Islet precursor cell (in vitro differentiated cells): Measurements from ENCODE around the gene ZNF579.
"Not testable (repeated sequence)": the region's sequence is repeated elsewhere in the genome, so short reads cannot be mapped to it uniquely, and the experiment has no call there.

Source experiments
- DNase-seq: peaks from one replicate; pipeline ENCODE4 v3.0.0-alpha.2; 2018

ZNF579 gene

DNA sequence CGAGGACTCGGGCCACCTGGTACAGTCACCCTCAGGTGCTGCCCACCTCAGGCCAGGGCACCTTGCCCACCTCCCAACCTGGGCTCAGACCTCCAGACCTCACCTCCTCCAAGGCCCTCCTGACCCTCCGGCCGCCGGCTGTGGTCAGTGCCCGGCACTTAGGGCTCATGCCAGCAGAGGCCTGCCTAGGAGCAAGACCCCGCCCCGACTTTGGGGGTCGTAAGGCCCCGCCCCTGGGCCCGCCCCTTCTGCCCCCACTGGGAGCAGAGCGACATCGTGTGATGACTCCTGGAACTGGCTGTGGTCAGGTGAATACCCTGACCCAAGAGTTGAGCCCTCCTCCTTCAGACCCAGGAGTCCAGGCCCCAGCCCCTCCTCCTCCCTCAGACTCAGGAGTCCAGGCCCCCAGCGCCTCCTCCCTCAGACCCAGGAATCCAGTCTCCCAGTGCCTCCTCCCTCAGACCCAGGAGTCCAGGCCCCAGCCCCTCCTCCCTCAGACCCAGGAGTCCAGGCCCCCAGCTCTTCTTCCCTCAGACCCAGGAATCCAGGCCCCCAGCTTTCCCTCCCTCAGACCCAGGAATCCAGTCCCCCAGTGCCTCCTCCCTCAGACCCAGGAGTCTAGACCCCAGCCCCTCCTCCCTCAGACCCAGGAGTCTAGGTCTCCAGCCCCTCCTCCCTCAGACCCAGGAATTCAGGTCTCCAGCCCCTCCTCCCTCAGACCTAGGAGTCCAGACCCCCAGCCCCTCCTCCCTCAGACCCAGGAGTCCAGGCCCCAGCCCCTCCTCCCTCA is 43.5 kb downstream of the ZNF579 start, which contains the start of gene SBK2:
SBK2 (minus strand) TSS at position 183 of the 790 bp plus-strand sequence. CDS start 839 bp downstream, outside the sequence.
- peak; percentile 80 for DNase-seq

DNA sequence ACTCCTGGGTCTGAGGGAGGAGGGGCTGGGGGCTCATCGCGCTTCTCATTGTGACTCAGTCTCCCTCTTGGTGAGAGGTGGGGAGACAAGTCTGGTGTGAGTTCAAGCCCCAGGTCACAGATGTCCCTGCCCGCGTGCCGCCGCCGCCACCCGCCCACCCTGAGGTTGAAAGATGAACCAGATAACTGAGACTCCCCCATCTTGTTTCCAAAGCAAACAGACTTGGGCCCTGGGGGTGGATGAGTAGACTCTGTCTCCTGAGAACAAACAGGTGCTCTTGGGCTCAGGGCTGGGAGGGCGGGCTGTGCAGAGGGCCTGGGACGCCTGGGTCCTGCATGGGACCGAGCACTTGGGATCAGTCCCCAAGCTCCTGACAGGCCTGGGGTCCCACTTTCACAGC is 44.3 kb downstream of the ZNF579 start:
- DNase-seq: no peak

DNA sequence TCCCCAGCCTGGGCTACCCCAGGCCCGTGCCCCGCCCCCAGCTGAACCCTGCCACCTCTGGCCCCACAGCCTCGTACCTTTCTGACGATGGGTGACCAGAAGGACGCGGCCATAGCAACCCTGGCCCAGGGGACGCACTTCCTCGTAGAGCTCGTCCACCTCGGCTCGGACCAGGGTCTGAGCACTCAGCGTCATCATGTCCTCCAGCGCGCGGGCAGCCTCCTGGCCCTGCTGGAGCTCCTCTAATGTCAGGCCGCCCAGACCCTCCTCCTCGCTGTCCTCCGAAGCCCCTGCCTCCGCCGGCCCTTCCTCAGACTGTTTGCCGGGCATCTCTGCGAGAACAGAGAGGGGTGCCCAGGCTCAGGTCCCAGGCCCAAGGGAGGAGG is 44.7 kb downstream of the ZNF579 start:
- no peak for DNase-seq

DNA sequence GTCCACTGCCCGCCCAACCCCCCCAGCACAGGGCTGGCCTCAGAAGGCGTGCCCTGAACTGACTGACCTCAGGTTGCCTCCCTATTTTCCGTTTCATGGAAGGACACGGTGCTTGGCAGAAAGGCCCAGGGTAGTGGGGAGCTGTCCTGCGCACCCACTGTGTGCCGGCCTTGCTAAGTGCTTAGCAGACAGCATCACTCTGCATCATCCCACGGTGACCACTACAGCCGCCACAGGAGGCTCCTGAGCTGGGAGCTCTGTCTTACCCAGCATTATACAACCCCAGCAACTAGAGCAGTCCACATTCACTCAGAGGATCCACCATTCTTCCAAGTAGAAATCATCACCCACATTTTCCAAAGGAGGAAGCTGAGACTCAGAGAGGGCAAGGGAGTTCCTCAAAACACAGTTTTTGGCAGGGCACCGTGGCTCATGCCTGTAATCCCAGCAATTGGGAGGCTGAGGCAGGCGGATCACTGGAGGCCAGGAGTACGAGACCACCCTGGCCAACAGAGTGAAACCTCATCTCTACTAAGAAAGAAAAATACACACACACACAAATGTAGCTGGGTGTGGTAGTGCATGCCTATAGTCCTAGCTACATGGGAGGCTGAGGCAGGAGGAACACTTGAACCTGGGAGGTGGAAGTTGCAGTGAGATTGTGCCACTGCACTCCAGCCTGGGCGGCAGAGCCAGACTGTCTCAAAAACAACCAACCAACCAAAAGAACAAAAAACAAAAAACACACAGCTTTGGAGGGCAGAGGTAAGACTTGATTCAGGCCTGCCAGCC is 45.3 kb downstream of the ZNF579 start:
- DNase-seq: no peak

DNA sequence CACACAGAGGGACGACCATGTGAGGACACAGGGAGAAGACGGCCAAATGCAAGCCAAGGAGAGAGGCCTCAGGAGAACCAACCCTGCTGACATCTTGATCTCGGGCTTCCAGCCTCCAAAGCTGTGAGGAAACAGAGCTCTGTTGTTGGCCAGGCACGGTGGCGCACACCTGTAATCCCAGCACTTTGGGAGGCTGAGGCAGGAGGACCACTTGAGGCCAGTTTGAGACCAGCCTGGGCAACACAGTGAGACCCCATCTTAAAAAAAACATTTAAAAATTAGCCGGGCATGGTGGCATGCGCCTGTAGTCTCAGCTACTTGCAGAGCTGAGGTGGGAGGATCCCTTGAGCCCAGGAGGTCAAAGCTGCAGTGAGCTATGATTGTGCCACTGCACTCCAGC is 46.4 kb downstream of the ZNF579 start:
- DNase-seq: not testable (repeated sequence)

DNA sequence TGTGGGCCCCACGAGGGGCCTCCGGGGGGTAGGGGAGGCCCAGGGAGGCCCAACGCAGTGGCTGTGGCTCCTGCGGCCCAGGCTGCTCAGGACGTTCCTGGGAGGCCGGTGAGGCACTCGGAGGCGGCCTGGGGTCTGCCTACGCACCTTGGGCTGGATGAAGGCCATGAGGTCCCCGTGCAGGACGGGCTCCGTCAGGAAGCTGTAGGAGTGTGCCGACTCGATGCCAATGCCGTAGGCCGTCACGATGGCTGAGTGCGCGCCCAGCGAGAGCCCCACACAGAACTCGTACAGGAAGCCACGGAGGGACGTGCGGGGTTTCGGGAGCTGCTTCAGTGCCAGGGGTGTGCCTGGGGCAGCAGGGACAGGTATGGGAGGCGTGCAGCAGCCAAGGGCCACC is 49.7 kb downstream of the ZNF579 start:
- no peak for DNase-seq

DNA sequence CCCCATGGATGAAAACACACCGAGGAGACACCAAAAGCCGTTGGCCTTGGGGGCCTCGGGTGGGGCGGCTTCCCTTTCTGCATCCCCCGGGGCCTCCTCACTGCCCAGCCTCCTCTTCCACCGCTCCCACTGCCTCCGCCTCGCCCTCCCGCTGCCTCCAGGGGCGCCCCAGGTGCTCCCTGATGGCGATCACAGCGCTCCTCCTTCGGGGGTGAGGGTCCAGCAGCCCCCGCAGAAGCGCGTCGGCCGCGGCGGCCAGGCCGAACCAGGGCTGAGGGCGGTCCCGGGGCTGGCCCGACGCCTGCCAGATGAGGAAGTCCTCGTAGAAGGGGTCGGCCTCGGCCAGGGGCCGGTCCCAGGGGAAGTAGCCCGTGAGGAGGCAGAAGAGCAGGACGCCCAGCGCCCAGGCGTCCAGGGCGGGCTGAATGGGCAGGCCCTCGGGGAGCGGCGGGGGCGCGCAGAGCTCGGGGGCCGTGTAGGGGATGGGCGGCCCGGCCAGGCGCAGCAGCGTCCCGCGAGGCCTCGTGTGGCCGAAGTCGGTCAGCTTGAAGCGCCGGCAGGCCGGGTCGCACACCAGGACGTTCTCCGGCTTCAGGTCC is 50.9 kb downstream of the ZNF579 start:
- DNase-seq: no peak

DNA sequence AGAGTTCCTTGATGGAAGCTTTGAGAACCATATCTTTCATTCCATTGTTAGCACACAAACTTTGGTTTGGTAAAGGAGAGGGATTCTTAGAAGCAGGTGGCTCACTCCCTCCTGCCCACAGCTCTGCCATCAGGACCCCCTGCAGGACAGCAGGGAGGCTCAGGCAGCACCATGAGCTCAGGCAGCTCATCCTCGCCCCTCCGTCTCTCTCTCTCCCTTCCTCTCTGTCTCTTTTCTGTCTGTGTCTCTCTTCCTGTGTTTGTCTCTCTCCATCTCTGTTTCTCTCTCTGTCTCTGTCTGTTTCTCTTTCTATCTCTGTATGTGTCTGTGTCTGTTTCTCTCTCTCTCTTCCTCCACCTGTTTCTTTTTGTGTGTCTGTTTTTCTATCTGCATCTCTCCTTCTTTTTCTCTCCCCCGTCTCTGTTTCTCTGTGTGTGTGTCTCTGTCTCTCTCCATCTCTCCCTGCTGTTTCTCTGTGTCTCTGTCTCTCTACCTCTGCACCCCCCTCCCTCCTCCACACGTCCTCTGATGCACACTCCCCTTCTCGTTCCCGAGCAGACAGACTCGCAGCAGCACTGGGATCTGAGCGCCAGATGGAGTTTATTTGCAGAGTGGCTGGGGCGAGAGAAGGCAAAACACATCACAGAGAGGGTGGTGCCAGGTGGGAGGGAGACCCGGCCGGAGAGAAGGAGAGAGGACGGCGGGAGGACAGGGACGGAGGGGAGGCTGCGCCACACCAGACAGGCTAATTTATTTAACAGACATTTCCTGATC is 52.4 kb downstream of the ZNF579 start:
- DNase-seq: no peak

DNA sequence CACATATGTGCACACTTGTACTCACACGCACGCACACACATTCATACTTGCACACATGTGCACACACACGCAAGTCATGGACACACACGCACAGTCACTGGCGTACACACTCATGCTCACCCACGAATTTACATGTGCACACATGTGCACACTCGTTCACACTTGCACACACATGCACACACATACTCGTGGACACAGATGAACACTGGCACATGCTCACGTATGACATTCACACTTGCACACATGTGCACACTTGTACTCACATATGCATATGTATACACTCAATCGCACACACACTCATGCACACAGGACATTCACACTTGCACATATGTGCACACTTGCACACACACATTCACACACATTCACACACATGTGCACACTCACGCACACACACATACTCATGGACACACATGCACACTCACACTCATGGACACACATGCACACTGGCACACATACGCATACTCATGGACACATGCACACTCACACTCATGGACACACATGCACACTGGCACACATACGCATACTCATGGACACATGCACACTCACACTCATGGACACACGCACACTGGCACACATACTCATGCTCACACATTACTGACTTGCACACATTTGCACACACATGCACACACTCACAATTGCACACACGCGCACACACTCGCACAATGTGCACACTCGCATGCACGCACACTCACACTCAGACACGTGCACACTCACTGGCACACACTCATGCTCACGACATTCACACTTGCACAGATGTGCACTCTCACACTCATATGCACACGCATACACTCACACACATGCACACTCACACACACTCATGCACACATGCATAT is 53.2 kb downstream of the ZNF579 start:
- DNase-seq: no peak
